ENCODE measurements around the gene SLC32A1.

DNA sequence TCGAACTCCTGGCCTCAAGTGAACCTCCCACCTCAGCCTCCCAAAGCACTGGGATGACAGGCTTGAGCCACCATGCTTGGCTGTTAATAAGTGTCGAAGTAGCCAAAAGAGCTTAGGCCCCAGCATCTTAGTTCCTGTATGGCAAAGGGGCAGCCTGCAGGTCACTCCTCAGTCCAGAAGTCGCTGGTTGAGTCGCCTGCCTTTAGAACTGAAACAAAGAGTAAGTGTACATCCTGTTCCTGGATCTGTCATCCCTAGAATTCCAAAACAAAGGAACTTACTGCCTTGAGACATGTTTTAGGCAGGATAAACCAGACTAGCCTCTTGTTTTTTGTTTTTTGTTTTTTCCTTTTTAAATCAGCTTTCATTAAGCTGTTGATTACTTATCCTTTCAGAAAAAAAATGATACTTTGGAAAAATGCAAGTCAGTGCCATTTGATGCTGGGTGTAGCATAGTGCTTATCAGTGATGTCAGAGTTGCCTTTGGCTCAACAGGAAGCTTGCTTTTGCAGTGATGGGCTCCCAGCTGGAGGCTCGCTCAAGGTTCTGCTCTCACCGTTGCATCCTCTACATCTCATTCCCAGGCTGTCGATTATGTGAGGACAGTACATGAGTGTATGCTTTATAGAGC, 33.0 kb downstream of the SLC32A1 start:
- TF ChIP-seq POLR2A (IDR thresholded peaks at IDR 0.05; ENCODE audit: low read depth, low read length) (no peak), POLR2AphosphoS5 (IDR thresholded peaks at IDR 0.05; ENCODE audit: insufficient read depth, low read depth, low read length) (no peak)
- TF ChIP-seq, protein P1, sequence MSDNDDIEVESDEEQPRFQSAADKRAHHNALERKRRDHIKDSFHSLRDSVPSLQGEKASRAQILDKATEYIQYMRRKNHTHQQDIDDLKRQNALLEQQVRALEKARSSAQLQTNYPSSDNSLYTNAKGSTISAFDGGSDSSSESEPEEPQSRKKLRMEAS (IDR thresholded peaks at IDR 0.05; ENCODE audit: insufficient read depth, insufficient read length) = no peak
- TF ChIP-seq, protein P2, sequence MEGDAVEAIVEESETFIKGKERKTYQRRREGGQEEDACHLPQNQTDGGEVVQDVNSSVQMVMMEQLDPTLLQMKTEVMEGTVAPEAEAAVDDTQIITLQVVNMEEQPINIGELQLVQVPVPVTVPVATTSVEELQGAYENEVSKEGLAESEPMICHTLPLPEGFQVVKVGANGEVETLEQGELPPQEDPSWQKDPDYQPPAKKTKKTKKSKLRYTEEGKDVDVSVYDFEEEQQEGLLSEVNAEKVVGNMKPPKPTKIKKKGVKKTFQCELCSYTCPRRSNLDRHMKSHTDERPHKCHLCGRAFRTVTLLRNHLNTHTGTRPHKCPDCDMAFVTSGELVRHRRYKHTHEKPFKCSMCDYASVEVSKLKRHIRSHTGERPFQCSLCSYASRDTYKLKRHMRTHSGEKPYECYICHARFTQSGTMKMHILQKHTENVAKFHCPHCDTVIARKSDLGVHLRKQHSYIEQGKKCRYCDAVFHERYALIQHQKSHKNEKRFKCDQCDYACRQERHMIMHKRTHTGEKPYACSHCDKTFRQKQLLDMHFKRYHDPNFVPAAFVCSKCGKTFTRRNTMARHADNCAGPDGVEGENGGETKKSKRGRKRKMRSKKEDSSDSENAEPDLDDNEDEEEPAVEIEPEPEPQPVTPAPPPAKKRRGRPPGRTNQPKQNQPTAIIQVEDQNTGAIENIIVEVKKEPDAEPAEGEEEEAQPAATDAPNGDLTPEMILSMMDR (IDR thresholded peaks at IDR 0.05; ENCODE audit: extremely low read depth in 1 of 2, insufficient read depth in 1 of 2, low read depth in 1 of 2, low read length in 2 of 2) = no peak

Data from endothelial cell of umbilical vein (primary cell).